NCI-H345 treated with DMSO at 0.1 percent for 48 hours (cell line): ENCODE results near the gene SYNE1.
"Not testable (repeated sequence)": the region's sequence is repeated elsewhere in the genome, so short reads cannot be mapped to it uniquely, and the experiment has no call there.

Experiments
- DNase-seq: peaks from one replicate; lab custom pipeline; 2025; ENCODE audit not compliant: unreplicated experiment; lab: John Stamatoyannopoulos, UW

Gene SYNE1

DNA sequence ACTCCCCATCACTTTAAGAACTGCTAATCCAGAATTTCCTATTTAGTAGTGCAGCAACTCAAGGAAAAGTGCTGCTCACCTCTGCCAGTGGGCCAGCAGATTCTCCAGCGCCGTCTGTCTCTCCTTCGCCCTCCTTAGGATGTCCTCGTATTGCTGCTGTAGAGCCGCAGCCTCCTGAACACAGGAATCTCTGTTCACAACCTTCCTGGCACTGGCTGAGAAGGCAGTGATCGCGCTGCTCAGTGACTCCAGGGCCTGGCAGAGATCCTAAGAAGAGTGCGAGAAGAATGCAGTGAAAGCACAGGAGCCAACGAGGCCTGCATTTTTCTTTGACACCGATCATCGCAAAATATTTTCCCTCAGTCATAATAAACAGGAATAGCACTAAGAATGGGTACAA lies 209.0 kb downstream of the SYNE1 start:
- DNase-seq = no peak

DNA sequence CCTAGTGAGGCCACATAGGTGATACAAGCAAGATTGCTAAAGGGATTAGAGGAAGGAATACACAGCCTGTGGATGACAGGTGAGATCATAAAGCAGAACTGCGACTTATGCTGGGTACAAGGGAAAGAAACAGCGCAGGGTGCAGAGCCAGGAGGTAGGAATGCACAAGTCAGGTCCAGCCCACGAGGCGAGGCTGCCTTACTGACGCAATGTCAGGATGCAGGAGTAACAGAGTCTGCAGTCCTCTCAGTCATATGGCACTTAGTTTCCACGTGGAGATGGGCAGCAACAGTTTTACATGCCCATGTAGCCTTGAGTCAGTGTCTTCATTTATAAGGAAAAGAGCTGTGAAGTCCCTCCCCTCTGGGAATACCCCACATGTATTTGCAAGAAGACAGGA lies 210.9 kb downstream of the SYNE1 start:
- no peak for DNase-seq

DNA sequence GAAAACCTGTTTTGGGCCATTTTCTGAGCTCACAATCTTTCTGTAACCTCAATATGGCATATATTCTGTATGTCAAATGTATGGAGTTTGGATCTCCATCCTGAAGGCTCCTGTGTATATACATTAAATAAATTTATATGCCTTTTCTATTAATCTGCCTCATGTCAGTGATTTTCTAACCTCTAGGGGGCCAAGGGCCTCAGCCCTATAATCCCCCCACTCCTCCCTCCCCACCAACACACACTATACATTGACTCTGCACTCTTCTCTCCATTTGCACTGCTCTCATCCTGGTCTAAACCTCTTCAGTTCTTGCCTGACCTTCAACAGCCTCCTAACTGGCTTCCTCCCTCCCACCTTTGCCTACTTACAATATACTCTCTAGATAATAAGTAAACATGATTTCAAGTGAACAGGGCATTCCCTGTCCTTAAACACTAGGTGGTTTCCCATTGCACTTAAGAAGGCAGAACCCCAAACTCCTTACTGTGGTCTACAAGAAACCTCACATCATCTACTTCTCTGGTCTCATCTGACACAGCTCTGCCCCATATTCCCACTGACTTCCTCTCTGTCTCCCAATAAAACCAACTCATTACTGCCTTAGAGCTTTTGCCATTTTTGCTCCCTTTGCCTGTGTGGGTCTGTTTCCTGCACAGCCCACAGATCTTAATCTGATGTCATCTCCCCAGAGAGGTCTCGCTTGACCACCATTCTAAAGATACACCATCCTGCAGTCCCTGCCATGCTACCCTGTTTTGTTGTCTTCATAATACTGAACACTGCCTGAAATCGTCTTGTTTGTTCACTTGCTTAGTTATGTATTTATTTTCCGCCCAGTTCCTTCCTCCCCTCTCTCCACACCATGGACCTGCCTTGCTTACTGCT lies 213.7 kb downstream of the SYNE1 start:
- no peak for DNase-seq

DNA sequence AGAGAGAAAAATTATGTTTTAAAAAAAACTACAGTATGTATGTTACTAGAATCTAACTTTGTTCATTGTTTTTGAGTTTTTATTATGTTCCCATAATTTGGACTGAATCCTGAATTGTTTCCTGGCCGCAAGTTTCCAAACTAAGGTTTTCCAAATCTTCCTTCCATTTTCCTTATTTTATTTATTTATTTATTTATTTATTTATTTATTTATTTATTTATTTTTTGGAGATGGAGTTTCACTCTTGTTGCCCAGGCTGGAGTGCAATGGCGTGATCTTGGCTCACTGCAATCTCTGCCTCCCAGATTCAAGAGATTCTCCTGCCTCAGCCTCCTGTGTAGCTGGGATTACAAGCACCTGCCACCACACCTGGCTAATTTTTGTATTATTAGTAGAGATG lies 215.7 kb downstream of the SYNE1 start:
- not testable (repeated sequence) for DNase-seq

DNA sequence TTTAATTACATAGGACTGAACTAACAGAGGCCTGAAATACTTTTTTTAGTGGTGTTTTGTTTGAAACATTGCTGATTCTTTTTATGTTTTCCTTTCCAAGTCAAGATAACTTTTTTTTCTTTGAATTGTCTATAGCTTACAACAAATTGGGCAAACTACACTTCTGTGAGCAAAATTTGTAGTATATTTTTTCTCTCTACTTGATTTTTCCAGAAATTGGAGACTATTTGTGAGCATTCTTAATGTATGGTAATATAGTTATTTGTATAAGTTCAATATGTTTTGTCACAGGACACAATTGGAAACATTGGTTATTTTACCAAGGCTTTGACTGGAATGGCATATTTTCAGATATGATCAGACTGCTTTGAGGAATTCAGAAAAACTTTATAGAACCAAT lies 216.5 kb downstream of the SYNE1 start:
- no peak for DNase-seq

DNA sequence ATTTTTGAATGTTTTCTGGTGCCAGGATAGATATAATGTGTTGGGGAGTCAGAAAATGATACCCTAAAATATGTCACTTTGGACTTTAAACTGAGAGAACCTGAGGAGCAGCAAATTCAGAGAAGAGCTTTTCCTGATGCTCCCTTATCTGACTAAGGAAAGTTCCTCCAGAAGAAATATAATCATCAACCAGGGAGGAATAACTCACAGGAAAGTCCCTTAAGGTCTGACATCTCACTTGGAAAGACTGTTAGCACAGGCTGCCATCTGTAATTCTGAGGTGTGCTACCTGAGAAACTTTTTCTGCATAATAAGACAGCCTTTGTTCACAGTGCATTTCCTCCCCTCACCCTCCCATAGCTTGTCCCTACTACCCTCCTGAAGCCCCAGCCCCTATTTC lies 218.6 kb downstream of the SYNE1 start:
- DNase-seq = no peak

DNA sequence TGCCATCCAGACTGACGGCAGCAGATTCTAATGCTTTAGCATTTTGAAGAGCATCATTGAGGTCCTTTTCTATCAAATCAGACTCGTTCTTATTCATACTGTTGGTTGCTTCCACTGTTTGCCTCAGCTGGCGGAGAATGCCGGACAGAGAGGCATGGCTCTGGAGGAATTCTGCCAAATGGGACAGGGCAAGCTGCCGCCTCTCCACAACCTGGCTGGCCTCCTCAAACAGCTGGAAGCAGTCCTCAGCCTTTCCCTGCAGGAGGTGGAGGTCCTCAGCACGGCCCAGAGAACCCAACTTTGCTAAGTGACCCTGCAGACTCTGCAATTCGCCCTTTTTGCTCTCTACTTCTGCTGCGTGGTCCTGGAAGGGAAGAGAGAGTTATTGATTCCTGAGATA lies 220.5 kb downstream of the SYNE1 start:
- no peak for DNase-seq

DNA sequence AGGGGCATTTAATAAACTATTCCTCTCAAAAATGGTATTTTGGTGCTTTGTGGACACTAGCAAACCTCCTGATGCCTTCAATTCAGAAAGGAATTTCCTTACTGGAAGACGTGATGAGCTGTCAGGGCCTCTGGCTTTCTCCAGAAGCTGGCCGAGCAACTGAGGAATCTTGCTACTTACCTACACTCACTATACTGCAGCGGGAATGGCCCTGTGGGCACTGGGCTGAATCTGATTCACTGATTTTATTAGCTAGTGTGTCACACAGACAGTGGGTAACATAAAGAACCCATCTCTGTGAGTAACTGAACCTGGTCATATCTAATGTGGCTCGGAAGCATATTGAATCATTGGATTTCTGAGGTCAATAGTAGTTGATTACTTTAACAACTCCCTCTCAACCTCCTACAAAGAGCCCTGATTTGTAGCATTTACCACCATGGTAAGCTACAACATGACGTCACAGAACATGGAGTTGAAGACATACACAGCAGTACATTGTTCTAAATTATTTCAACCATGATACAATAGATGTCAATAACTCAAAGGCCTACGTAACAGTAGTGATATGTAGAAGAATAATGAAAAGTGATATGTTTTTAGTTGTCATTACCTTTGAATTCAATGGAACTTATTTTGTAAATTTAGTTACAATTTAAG lies 232.1 kb downstream of the SYNE1 start:
- DNase-seq = no peak

DNA sequence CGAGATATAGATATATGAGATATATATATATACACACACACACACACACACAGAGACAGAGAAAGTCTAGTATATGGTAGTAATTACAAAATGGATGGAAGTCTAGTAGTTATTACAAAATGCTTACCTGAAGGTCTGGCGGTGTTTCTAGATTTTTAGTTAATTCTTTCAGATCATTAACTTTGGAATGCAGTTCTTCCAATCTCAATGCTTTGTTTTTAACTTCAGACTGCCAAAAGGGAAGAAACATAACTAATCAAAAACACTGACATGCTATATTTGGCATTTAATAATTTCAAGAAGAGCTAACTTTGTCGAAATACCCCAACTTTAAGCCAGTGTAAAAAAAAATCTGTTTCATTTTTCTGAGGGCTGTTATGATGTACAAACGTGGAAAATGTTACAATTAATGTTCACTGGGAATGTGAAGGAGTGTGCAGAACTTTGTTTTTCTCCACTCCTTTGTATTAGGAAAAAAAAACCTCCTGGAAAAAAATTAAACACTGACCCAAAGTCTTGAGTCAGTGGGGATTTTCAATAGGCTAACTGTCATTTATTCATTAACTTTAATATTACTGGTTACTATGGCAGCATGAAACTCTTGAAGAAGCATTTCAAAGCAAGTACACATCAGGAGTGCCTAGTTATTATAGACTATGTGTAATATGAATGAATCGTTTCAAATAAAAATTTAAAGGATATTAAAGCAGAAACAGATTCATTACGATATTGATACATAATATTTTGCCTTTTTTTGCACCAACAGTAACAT lies 232.9 kb downstream of the SYNE1 start:
- DNase-seq = no peak

DNA sequence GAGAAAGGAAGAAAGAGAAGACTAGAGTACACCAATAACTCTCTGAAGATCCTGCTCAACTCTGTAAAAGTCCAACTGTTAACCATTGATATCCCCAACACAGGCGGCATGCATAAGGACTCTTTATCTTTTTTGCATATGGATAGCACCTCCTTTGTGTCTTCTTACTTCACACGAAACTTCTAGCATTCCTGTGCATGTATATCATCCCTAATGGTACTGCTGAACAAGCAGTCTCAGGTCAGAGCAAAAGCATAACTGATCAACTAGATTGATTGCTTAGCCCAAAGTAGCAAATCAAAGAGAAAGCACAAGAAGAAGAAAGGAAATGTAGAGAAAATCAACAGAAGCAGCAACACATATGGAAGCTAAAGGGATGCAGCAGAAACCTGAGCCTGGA lies 234.4 kb downstream of the SYNE1 start:
- DNase-seq = no peak

DNA sequence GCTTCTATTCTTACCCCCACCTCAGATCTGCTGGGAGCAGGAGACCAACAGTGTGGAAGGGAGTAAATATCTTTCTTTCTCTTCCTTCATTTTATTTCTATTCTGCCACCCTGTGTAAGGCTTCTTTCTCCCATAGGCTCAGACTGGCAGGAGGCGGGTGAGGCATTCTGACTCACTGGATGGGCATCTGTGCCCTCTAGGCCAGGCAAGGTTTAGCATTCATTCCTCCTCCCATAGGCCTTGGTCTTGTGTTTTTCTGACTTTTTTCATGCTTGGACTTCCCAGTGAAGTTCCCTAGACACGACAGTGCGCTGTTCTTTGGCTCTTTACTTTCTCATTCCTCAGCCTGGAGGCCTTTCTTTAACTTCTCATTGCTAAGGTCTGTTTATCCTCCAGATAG lies 235.2 kb downstream of the SYNE1 start:
- no peak for DNase-seq

DNA sequence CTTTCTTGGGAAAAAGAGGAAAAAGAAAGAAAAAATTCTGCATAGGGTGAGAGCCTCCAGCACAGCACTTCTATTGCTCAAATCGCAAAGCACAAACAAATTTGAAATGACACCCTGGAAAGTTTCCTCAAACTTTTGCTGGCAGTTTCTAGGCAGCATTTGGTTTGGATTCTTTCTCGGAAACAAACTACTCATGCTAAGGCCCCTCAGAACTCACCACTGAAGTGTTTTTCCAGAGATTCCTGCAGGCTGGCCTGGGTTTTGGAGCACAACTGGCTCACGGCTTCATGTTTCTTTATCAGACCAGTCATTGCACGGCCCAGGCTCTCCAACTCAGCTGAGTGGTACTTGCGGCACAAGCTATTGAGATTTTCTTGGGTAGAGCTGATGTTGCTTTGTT lies 237.8 kb downstream of the SYNE1 start:
- DNase-seq = no peak

DNA sequence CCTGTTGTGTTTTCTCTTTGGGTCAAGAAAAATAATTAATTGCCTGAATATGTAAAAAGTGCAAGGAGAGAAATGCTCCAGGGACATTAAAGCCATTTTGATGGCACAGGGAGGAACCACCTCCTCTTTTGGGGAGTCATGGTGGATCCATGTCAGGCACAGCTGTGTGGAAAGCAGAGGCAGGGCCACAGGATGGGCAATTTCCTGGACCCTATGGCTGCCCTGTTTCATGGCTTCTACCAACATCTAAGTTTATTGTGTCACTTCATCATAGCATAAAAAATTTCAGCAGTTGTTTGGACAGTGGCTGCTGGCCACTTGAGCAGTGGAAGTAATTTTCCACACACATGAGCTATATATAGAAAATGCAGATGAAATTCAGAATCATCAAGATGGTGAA lies 238.2 kb downstream of the SYNE1 start:
- no peak for DNase-seq

DNA sequence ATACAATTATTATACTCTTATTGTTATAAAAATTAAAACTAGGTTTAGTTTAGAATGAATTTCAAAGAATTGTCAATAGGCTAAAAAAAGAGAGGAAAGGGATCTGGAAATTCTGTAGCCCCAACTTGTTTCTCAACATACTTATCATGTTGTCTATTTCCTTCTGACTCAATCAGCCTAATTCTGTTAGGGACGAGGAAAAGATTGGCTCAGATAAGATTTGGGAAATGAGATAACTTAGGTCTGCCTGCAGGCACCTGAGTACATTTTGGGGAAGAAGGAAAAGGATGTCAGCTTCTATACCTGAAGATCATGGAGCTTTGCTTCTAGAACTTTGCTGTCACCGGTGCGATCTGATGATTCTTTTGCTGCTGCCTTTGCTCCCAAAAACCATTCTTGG lies 238.8 kb downstream of the SYNE1 start:
- DNase-seq = no peak

DNA sequence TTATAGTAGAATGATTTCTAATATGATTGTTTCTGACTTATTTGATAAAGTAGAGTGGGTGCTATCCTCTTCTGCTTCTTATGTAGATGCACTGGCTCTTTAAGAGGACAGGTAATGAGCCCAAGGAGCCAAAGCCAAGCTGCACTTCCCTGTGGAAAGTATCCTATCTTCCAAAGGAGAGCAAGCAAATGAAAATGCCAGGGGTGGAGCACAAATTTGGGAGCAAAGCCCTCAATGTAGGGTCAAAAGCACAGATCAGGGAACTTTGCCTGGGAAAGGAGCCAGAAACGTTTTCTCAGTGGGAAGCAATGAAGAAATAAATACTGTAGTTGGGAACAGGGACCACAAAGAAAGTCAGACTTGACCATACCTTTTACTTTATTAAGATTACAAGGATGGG lies 242.9 kb downstream of the SYNE1 start:
- no peak for DNase-seq

DNA sequence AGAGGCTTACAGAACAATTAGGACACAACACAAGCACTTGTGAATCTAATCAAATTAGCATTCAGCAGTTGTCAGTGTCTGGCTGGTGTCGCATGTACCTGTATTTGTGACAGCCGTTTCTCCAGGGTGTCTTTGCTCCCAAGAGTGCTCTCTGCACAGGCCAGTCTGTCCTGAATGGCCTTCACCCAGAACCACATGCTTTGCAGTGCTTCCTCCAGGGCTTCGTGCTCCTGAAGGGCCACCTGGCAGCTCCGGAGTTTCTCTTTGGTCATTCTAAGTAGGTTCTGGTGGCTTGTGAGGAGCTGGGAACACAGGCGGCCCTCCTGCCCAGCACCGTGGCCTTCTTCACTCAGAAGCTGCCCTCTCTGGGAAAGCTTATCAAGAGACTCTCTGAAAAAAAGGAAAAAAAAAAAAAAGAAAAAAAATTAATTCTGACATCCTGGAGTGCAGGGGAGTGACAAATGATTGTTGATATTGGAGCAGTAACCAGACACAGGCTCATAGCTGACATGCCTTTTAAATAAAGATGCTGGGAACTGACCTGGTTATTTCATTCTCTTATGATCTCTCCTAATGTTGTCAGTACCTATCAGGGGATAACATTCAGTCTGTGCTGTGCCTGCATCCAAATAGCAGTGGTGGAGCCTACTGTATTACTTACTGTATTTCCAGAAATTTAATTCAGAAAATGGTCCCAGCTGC lies 245.8 kb downstream of the SYNE1 start:
- DNase-seq = no peak

DNA sequence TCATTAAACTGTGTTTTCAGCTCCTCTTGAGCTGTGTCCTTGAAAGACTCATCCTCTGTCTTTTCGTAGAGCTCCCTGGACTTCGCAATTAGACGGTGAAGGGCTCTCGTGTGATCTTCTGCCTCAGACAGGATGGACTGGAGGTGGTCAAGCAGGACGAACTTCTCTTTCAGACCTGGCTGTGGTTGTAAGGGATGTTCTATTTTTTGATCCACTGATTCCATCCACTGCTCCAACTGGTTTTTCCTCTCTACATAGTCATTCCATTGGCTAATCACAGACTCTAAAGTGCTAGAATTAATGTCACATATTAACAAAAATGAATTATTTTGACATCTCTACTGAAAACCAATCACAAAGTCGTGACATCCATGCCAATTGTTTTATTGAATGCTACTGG lies 250.1 kb downstream of the SYNE1 start:
- no peak for DNase-seq

DNA sequence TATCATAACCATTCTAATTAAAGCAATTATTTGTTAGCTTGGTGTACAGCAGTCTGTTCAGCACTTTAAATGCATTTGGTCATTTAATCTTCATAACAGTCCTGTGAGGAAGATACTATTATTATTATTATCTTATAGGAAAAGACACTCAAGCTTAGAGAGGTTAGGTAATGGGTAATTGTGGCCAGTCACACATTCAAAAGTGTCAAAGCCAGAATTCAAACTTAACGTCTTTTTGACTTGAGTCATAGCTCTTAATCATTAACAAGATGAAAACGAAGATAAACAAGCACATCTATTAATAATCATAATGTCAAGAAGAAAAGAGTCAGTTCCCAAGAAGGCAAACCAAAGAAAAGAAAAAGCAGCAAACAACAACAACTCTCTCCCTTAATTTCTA lies 251.0 kb downstream of the SYNE1 start:
- DNase-seq = no peak

DNA sequence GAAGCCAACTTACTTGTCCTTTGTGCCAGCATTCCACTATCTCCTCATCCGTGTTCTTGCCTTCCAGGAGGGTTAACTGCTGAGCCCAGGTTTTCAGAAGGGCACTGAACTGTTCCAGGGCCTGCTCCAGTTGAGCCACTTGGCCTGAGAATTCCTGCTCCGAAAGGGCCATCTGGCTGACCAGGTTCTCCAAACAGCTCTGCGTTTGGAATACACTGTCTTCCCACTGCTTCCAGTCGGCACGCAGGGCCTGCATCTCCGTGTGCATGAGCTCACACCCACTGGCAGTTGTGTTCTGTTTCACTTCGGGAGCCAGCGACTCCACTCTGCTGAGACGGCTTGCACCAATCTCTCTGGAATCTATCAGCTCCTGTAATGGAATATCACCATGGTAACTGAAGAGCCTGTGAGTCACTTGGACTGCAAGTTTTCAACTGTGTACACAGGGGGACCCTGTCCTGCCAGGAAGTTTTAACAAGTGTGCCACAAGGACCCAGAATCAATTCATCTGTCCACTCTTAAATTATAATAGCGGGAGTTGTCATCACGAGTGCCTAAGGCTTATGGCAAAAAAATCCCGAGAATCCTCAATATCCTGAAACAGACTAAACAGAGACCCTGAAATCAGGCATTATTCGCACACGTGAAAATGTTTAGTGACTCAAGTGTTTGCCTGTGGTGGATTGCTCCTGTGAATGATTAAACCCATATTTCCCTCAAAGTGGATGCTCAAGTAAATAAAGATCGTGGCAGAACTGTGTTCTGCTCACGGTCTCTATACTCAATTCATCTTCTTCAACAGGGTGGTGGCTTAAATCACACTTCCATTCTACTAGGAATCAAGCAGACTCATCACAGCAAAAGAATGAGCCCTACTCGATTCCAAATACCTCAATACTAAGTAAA lies 255.9 kb downstream of the SYNE1 start:
- no peak for DNase-seq

DNA sequence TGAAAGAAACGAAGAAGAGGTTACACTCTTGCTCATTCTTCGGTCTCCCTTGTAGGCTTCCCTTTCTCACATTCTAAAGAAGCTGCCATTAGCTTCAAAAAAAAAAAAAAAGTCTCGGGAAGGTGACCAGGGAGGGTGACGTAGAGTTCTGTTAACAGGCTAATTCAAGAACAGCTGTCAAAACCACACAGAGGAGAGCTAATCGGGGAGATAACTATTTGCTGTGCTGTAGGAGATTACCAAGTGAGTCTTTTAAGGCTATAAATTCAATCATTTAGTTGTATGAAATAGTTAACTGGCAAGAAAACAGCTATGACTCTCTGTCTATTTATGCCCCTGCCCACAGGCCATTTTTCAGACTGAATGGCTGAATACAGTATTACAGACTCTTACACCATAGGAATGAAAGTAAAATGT lies 256.8 kb downstream of the SYNE1 start:
- DNase-seq = no peak
